DMS 273 (cell line): ENCODE measurements around the gene PTPN21.

ENCODE experiments used
- DNase-seq: peaks from one replicate; lab custom pipeline; 2025; ENCODE audit not compliant: unreplicated experiment; lab: John Stamatoyannopoulos, UW

Gene PTPN21

DNA sequence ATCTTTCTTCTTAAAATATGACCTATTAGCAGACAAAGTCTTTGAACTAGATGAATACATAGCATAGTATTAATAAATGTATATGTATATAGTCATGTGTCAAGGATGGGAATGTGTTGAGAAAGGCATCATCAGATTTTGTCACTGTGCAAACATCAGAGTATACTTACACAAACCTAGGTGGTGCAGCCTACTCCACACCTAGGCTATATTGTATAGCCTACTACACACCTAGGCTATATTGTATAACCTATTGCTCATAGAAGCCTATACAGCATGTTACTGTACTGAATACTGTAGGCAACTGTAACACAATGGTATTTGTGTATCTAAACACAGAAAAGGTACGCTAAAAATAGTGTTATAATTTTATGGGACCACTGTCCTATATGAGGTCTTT is 47.6 kb downstream of the PTPN21 start:
- no peak for DNase-seq

- DNase-seq: no peak
Observed at GRCh38 chr14:88505621-88506020, 49.2 kb downstream of the PTPN21 start.

DNA sequence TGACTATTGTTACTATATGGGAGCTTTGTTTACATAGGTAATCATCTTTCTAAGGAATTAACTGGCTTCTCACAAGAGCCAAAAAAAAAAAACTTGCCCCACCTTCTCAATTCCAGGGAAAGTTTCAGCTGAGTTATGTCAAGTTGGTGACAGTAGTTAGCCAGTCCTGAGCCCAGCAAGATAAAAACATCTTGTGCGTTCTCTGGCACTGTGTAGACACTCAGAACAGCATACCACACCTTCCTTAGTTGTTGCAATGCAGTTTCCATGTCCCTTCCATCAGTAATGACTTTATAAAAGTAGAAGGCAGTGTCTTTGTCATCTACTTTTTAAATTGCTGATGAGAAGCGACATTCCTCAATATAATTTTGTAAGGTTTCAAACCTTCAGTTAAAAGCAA is 50.2 kb downstream of the PTPN21 start:
- DNase-seq: no peak

GRCh38 chr14:88503754-88504406 is 50.9 kb downstream of the PTPN21 start:
- no peak for DNase-seq

DNA sequence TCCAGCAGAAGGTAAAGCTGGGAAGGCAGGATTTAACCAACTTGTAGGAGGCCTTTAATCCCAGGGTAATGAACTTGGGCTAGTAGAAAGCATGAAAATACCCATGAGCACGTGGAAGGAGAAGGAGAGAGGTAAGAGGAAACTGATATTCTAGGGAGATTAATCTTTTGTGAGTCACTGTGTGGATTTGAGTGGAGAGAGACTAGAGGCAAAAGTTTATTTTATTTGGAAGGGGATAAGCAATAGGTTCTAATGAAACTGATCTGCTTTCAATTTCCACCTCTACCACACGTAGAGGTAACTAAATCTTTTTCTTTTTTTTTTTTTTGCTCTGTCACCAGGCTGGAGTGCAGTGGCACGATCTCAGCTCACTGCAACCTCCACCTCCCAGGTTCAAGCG is 52.1 kb downstream of the PTPN21 start:
- DNase-seq: no peak

DNA sequence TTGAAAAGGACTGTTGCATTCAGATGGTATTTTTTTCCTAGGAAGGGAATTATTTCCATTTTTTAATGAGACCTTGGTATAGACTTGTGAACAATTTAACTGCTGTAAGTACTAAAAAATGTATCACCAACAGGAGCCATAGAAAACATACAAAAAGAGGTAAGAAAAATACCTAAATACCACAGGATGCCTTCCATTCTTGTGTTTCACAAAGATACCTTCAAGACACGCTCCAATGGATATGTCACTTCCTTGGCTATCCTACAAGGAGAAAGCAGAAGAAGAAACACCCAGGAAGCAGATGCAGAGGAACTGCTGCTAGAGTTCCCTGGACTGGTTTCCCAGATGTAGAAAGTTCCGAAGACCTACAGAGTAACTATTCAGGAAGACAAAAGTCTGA is 54.2 kb downstream of the PTPN21 start:
- DNase-seq: no peak

DNA sequence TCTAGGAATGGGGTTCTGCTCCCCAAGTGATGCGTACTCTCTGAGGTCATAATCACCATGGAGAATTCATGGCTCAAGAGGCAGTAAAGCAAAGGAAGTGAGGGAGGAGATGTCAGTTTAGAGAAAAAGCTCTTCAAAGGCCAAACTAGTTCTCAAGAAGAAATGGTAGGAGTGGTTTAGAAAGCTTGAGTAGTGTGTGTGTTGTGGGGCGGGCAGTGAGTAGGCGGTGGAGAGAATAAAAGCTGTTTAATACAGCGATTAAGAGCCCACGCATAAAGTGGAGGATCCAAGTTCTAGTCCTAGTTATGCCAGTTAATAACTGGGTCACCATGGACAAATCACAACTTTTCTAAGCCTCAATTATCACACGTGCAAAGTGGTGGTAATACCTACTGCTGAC is 55.6 kb downstream of the PTPN21 start:
- DNase-seq: no peak

DNA sequence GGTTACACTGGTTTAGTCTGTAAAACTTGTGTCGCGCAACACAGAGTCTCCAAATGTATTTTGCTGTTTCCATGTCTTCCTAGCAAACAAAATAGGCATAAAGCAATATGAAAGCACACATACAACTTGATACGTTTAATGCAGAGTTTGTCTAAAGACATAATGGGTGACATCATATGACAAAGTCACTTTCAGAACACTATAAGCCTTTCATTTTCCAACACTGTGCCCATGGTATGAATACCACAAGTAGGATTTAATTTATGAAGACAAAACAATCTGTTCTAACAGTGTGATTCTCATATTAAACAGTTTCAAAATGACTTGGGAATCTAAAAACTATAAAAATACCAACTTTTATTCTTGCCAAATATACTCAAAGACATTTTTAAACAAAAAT is 58.4 kb downstream of the PTPN21 start:
- DNase-seq: no peak

- no peak for DNase-seq
Observed at GRCh38 chr14:88493392-88494185, 61.2 kb downstream of the PTPN21 start.

- DNase-seq: peak; percentile 90
Observed at GRCh38 chr14:88492272-88493089, 62.3 kb downstream of the PTPN21 start.

- no peak for DNase-seq
Observed at GRCh38 chr14:88490168-88490567, 64.6 kb downstream of the PTPN21 start.

DNA sequence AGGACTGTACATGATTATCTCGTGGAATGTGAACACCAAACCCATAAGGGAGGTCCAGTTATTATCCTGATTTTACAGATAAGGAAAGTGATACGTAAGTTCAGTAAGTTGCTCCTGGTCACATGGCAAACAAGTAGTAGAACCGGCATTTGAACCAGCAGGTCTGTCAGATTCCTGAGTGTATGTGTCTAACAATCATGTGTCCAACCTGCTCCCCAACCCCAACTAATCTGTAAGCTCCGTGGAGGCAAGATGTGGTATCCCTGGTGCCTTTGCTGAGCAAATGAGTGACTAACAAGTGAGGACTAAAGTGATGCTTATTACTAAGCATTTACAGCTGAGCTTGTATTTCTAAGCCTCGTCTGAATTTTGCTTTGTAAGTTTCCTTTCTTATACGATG is 65.9 kb downstream of the PTPN21 start:
- DNase-seq: no peak

DNA sequence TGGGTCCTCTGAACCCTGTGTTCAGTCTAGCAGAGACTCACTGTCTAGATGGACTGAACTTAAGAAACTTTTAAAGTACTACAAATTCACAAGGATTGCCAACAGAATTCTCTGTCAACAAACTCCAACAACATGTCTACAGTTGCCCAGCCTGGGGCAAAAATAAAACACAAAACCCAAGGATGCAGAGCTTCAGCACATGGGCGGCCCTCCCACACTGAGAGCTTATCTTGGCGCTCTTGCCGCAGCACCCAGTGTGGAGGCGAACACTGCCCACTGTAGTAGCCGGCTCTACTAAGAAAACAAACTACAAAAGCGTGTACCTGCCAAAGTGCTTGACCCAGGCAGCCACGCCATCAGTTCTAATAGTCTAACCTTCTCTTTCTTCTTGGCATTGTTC is 66.7 kb downstream of the PTPN21 start:
- DNase-seq: no peak

DNA sequence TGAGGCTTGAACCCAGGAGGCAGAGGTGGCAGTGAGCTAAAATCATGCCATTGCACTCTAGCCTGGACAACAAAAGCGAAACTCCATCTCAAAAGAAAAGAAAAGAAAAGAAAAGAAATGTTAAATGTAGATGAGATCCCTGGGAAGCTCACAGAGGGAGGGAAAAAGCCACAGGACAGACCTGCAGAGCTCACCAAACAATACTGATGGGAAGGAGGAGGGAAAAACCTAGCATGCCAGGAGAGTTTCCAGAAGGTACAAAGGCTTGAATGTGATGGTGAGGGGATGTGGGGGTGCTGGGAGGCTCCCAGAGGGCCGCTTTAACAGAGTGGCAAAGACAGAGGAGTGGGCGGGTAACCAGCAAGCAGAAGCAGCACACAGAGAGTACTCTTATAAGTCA is 72.3 kb downstream of the PTPN21 start:
- DNase-seq: no peak

- DNase-seq: no peak
Observed at GRCh38 chr14:88481794-88482193, 73.0 kb downstream of the PTPN21 start.

GRCh38 chr14:88481059-88481458 is 73.7 kb downstream of the PTPN21 start:
- no peak for DNase-seq

GRCh38 chr14:88479574-88479987 is 75.2 kb downstream of the PTPN21 start:
- DNase-seq: no peak

DNA sequence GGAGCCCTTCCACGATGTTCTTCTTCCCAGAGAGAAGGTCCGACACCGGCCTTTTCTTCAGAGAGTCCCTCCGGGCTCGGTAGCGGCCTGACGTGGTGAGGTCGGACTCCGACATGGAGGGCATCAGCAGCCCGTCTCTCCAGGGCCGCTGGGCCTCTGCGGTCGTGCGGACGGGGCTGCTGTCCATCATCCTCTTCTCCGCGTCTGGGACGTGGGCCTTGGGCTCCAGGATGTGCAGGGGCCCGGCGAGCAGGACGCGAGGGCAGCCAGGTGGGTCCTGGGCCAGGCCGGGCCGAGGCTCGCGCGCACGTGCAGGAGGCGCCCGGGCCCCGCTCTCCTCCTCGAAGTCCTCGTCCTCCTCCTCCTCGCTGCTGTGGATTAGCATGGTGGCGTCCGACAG is 75.9 kb downstream of the PTPN21 start:
- DNase-seq: no peak

DNA sequence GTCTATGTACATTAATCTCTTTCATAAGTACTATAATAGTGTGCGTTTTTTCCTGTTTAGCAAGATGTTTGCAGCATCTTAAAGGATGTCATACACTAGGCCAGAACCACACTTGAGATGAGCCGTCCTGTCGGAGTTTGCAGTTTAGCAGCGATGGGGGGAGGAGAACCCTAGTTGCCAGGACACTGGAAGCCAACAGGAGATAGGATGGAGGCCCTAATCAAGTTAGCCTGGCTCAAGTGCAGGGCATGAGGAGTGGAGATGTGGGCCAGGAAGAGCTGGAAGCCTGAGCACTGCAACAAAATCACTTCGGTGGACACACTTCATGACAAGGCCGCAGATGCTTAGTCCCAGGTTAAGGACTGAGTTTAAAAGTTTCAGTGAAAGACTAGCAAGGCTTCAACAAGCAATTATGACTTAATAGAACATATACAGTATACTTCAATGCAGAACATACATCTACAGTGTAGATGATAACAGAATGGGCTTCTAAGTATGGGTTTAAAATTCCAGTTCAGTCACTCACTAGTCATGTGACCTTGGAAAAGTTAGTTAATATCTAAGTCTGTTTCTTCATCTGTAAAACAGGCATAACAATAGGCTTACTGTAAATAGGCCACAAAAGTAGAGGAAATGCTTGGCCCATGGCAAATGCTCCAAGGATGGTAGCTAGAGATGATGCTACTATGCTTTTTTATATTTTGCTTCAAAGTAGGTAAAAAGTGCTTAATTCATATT is 77.1 kb downstream of the PTPN21 start:
- DNase-seq: no peak

DNA sequence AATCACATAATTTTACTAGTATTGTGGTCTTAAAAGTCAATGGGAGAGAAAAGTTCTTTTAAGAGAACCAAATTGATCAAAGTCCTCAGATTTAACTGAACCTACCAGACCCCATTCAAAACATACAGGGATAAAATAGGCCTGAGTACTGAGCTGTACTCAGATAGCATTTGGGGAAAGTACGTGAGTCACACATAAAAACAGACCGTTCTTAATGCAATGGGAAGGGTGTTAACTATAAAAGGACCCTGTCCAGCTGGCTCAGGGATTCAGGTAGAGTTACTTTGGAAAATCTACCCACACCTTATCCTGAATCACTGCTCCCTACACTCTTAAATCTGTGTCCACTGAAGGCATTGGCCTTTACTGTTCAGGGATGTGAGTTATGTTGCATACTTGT is 78.0 kb downstream of the PTPN21 start:
- DNase-seq: no peak

DNA sequence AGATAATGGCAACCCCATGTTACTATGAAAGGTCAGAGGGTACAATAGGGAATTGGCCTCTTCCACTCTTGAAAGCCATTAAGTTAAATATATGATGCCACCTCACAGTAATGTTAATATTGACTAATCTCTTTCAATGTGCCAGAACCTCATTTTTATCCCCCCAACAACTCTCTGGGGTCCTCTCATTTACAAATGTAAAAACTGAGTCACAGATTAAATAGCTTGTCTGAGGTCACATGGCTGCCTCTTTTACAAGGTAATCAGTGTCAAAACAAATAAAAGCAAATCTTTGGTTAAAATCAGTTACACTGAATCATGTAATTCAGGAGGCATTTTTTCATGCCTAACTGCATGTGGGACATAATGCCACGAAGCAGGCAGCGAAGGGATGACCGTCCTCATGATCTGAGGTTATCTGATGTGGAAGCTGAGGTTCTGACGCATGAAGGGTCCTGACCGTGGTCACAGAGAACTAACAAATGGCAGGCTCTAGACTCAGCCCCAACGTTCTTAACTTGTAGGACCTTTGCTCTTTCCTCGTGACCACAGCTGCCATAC is 78.5 kb downstream of the PTPN21 start:
- no peak for DNase-seq
